ENCODE results near the gene ZDHHC14.

ZDHHC14 gene

DNA sequence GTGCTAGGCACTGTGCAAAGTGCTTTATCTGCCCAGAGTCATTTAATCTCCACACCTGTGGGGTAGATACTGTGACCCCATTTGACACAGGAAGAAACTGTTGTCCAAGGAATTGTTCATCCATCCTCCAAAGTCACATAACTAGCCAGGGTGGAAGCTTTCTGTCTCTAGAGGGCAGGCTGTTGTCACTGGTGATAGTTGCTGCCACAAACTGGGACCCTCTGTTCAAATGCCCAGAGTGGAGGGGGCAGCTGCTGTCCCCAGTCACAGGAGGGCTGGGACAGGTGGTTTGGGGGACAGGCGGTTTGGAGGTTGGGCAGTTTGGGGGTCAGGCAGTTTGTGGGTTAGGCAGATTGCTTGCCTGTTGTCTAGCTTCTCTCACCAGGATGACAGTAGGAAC, 41.6 kb upstream of the ZDHHC14 start:
- H3K4me1 ChIP-seq (ENCODE audit: control insufficient read depth, low read length): no peaks in the 10 kb centered on the region
- no peaks in the 10 kb centered on the region for H3K9me2 ChIP-seq (replicated peaks; ENCODE audit: control insufficient read depth, low read length)
- no peak overlapping the region for H3K4me3 ChIP-seq (ENCODE audit: low read length)
- no peak overlapping the region for H3K4me2 ChIP-seq (ENCODE audit: low read length)
- H3K36me3 ChIP-seq (ENCODE audit: control insufficient read depth, low read length): no peaks in the 10 kb centered on the region
- no peaks in the 10 kb centered on the region for H3K9me3 ChIP-seq (ENCODE audit: control insufficient read depth, insufficient read depth, low read length)
- H3K27ac ChIP-seq (ENCODE audit: low read depth, low read length): no peak overlapping the region
- no peaks in the 10 kb centered on the region for H3K79me2 ChIP-seq (ENCODE audit: control insufficient read depth, low read length)
- H3F3A ChIP-seq (ENCODE audit: control insufficient read depth, insufficient read depth): no peaks in the 10 kb centered on the region
- H4K20me1 ChIP-seq (ENCODE audit: control insufficient read depth, insufficient read depth, low read depth, low read length): no peaks in the 10 kb centered on the region
- H3K27me3 ChIP-seq (ENCODE audit: control insufficient read depth, low read length): peaks cover 22% of the 10 kb centered on the region
- TF ChIP-seq EZH2phosphoT487 (IDR thresholded peaks at IDR 0.05; ENCODE audit: borderline replicate concordance, low read length) (no peak), CTCF (IDR thresholded peaks at IDR 0.05; ENCODE audit: low read depth, low read length, poor library complexity, severe bottlenecking) (no peak)

DNA sequence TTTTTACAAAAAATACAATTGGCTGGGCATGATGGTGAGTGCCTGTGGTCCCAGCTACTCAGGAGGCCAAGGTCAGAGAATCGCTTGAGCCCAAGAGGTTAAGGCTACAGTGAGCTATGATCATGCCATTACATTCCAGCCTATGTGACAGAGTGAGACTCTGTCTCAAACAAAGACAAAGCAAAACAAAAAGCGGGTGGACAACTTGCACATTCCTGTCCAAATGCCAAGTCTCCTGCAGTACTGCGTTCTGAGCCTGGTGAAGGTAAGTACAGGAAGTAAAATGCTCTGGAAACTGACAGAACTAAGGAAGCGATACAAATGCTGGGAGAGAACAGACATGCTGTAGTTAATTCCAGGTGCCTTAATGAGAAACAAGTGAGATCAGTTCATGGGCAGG, 37.3 kb upstream of the ZDHHC14 start:
- no peaks in the 10 kb centered on the region for H3K79me2 ChIP-seq (ENCODE audit: control insufficient read depth, low read length)
- H3K27ac ChIP-seq (ENCODE audit: low read depth, low read length): no peak overlapping the region
- H3F3A ChIP-seq (ENCODE audit: control insufficient read depth, insufficient read depth): no peaks in the 10 kb centered on the region
- no peaks in the 10 kb centered on the region for H3K36me3 ChIP-seq (ENCODE audit: control insufficient read depth, low read length)
- H3K4me3 ChIP-seq (ENCODE audit: low read length): no peak overlapping the region
- no peak for TF ChIP-seq EZH2phosphoT487 (IDR thresholded peaks at IDR 0.05; ENCODE audit: borderline replicate concordance, low read length)
- no peak for TF ChIP-seq CTCF (IDR thresholded peaks at IDR 0.05; ENCODE audit: low read depth, low read length, poor library complexity, severe bottlenecking)
- no peaks in the 10 kb centered on the region for H3K9me2 ChIP-seq (replicated peaks; ENCODE audit: control insufficient read depth, low read length)
- H3K4me1 ChIP-seq (ENCODE audit: control insufficient read depth, low read length): no peaks in the 10 kb centered on the region
- H3K9me3 ChIP-seq (ENCODE audit: control insufficient read depth, insufficient read depth, low read length): no peaks in the 10 kb centered on the region
- peaks cover 36% of the 10 kb centered on the region for H3K27me3 ChIP-seq (ENCODE audit: control insufficient read depth, low read length)
- H3K4me2 ChIP-seq (ENCODE audit: low read length): no peak overlapping the region
- H4K20me1 ChIP-seq (ENCODE audit: control insufficient read depth, insufficient read depth, low read depth, low read length): no peaks in the 10 kb centered on the region

DNA sequence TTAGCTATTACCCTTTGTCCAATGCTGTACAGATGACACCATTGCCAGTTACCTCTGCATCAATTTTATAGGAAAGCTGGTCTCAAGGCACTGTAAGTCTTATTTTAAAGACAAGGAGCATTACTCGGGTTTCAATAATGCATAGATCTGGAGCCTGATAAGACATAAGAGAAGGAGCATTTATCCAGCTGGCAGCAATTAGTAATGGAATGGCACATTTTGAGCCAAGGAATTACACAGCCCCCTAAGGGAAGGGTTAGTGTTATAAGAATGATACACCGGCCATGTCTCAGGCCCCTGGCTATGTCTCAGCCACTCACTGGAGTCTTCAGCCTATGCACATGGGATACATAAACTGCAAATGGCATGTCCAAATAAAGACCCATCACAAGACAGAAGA, 34.6 kb upstream of the ZDHHC14 start:
- no peaks in the 10 kb centered on the region for H3K9me2 ChIP-seq (replicated peaks; ENCODE audit: control insufficient read depth, low read length)
- no peak overlapping the region for H3K27ac ChIP-seq (ENCODE audit: low read depth, low read length)
- no peaks in the 10 kb centered on the region for H3F3A ChIP-seq (ENCODE audit: control insufficient read depth, insufficient read depth)
- H3K4me2 ChIP-seq (ENCODE audit: low read length): no peak overlapping the region
- no peaks in the 10 kb centered on the region for H4K20me1 ChIP-seq (ENCODE audit: control insufficient read depth, insufficient read depth, low read depth, low read length)
- no peaks in the 10 kb centered on the region; the same call in 1 of the 2 replicates for H3K9me3 ChIP-seq (ENCODE audit: control insufficient read depth, insufficient read depth, low read length)
- H3K36me3 ChIP-seq (ENCODE audit: control insufficient read depth, low read length): no peaks in the 10 kb centered on the region
- H3K27me3 ChIP-seq (ENCODE audit: control insufficient read depth, low read length): peaks cover 44% of the 10 kb centered on the region
- TF ChIP-seq EZH2phosphoT487 (IDR thresholded peaks at IDR 0.05; ENCODE audit: borderline replicate concordance, low read length) (no peak), CTCF (IDR thresholded peaks at IDR 0.05; ENCODE audit: low read depth, low read length, poor library complexity, severe bottlenecking) (no peak)
- H3K4me1 ChIP-seq (ENCODE audit: control insufficient read depth, low read length): no peaks in the 10 kb centered on the region
- no peaks in the 10 kb centered on the region for H3K79me2 ChIP-seq (ENCODE audit: control insufficient read depth, low read length)
- no peak overlapping the region for H3K4me3 ChIP-seq (ENCODE audit: low read length)

DNA sequence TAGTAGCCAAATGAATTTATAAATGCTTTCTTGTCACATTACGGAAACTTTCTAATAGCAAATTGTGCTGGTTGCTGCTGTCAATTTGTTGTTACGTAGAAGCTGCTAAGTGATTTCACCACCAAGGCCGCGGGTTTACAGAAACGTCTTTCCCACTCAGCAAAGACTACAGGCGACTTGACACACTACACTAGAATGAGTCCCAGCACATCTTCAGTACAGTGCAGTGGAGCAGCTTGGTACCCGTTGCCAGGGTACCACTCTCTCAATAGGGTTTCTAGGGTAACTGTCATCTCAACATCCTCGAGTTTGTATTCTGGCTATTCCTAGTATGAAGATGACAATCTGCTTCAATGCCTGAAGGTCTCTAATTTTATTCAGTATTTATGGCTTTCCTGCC, 22.7 kb upstream of the ZDHHC14 start:
- no peaks in the 10 kb centered on the region for H3K9me2 ChIP-seq (replicated peaks; ENCODE audit: control insufficient read depth, low read length)
- H3F3A ChIP-seq (ENCODE audit: control insufficient read depth, insufficient read depth): no peaks in the 10 kb centered on the region
- H3K4me1 ChIP-seq (ENCODE audit: control insufficient read depth, low read length): no peaks in the 10 kb centered on the region
- no peaks in the 10 kb centered on the region for H3K79me2 ChIP-seq (ENCODE audit: control insufficient read depth, low read length)
- no peak overlapping the region for H3K4me2 ChIP-seq (ENCODE audit: low read length)
- H3K4me3 ChIP-seq (ENCODE audit: low read length): no peak overlapping the region
- peaks cover 21% of the 10 kb centered on the region for H3K27me3 ChIP-seq (ENCODE audit: control insufficient read depth, low read length)
- H3K9me3 ChIP-seq (ENCODE audit: control insufficient read depth, insufficient read depth, low read length): no peaks in the 10 kb centered on the region
- H4K20me1 ChIP-seq (ENCODE audit: control insufficient read depth, insufficient read depth, low read depth, low read length): no peaks in the 10 kb centered on the region
- H3K27ac ChIP-seq (ENCODE audit: low read depth, low read length): no peak overlapping the region
- TF ChIP-seq CTCF (IDR thresholded peaks at IDR 0.05; ENCODE audit: low read depth, low read length, poor library complexity, severe bottlenecking): no peak
- no peak for TF ChIP-seq EZH2phosphoT487 (IDR thresholded peaks at IDR 0.05; ENCODE audit: borderline replicate concordance, low read length)
- no peaks in the 10 kb centered on the region for H3K36me3 ChIP-seq (ENCODE audit: control insufficient read depth, low read length)
